GM23338 (cell line): ENCODE data around the gene POLR3G. TPM values are rescaled to one million over a fixed set of nuclear protein-coding genes. Genes with fewer than 3 reads are reported as not detected.

Experiments used
- ATAC-seq: fragments of 200-7000 bp; cut with Tn5 transposase; 3 replicates; pipeline ENCODE4 v1.9.1; 2020
- DNase-seq: peaks from one replicate; pipeline ENCODE4 v3.0.0-alpha.2; 2015; ENCODE audit warnings: low spot score
- H2AFZ ChIP-seq: fragments of 200-600 bp; sonication (generic); 2 replicates; pipeline ENCODE4 v1.8.0; 2016; ENCODE audit warnings: antibody characterized with exemption, mild to moderate bottlenecking, moderate library complexity
- H3F3A ChIP-seq: fragments of 200-600 bp; sonication (generic); replicated peaks from 2 replicates; pipeline ENCODE4 v1.8.0; 2017; ENCODE audit warnings: antibody characterized with exemption, mixed run types, low read depth
- H3K27ac ChIP-seq: fragments of 200-600 bp; sonication (generic); 2 replicates; pipeline ENCODE4 v1.6.1; 2016; ENCODE audit warnings: low read depth
- H3K27me3 ChIP-seq: fragments of 200-600 bp; sonication (generic); 2 replicates; pipeline ENCODE4 v1.8.0; 2016; ENCODE audit warnings: mild to moderate bottlenecking, mixed run types, moderate library complexity; ENCODE audit not compliant: insufficient read depth
- H3K36me3 ChIP-seq: fragments of 200-600 bp; sonication (generic); 2 replicates; pipeline ENCODE4 v1.8.0; 2016; ENCODE audit warnings: mild to moderate bottlenecking; ENCODE audit not compliant: insufficient read depth
- H3K4me1 ChIP-seq: fragments of 200-600 bp; sonication (generic); 2 replicates; pipeline ENCODE4 v1.8.0; 2016; ENCODE audit warnings: mild to moderate bottlenecking, moderate library complexity; ENCODE audit not compliant: insufficient read depth
- H3K4me2 ChIP-seq: fragments of 200-600 bp; sonication (generic); 2 replicates; pipeline ENCODE4 v1.7.1; 2017; ENCODE audit warnings: mixed run types
- H3K4me3 ChIP-seq: fragments of 200-600 bp; sonication (generic); 2 replicates; pipeline ENCODE4 v1.6.1; 2016; ENCODE audit warnings: mixed run types
- H3K79me2 ChIP-seq: fragments of 200-600 bp; sonication (generic); replicated peaks from 2 replicates; pipeline ENCODE4 v1.8.0; 2017; ENCODE audit warnings: mild to moderate bottlenecking; ENCODE audit not compliant: insufficient read depth
- H3K9me2 ChIP-seq: fragments of 200-600 bp; sonication (generic); 2 replicates; pipeline ENCODE4 v1.8.0; 2017; ENCODE audit not compliant: insufficient read depth
- H4K20me1 ChIP-seq: fragments of 200-600 bp; sonication (generic); replicated peaks from 2 replicates; pipeline ENCODE4 v1.8.0; 2017; ENCODE audit warnings: mild to moderate bottlenecking; ENCODE audit not compliant: insufficient read depth
- H3K27ac Mint-ChIP-seq: 2 replicates; pipeline ENCODE4 v1.8.0; 2020; ENCODE audit warnings: inconsistent platforms, mild to moderate bottlenecking, moderate library complexity, mixed read lengths
- H3K27me3 Mint-ChIP-seq: 3 replicates; pipeline ENCODE4 v1.8.0; 2022; ENCODE audit warnings: low read depth, mild to moderate bottlenecking, moderate library complexity, mixed read lengths, inconsistent platforms; ENCODE audit not compliant: insufficient read depth, poor library complexity
- H3K36me3 Mint-ChIP-seq: 3 replicates; pipeline ENCODE4 v1.8.0; 2021; ENCODE audit warnings: low read depth, mild to moderate bottlenecking, inconsistent platforms, moderate library complexity, mixed read lengths
- H3K4me1 Mint-ChIP-seq: 3 replicates; pipeline ENCODE4 v1.8.0; 2020; ENCODE audit warnings: mild to moderate bottlenecking, inconsistent platforms, mixed read lengths
- H3K4me3 Mint-ChIP-seq: 3 replicates; pipeline ENCODE4 v1.8.0; 2021; ENCODE audit warnings: moderate library complexity, mild to moderate bottlenecking, inconsistent platforms, mixed read lengths
- H3K9me3 Mint-ChIP-seq: 3 replicates; pipeline ENCODE4 v1.8.0; 2020; ENCODE audit warnings: moderate library complexity, mild to moderate bottlenecking, inconsistent platforms, mixed read lengths
- CREB1 ChIP-seq: fragments of 250-450 bp; sonication (Bioruptor Pico); IDR thresholded peaks from 2 replicates; pipeline ENCODE4 v1.5.0; 2020; ENCODE audit warnings: low read depth, mild to moderate bottlenecking, moderate library complexity
- CTCF ChIP-seq, 2 experiments: fragments of 200-600 bp in 1 of 2; sonication (generic) in 1 of 2; conservative IDR thresholded peaks; 2 replicates each; pipeline versions ENCODE4 v1.5.1 to v1.6.1; 2016 to 2017; ENCODE audit warnings: antibody characterized with exemption in 2 of 2, low read depth in 2 of 2, mild to moderate bottlenecking in 2 of 2, moderate library complexity in 1 of 2
- ETS1 ChIP-seq: IDR thresholded peaks from 2 replicates; pipeline ENCODE4 v1.6.1; 2016; ENCODE audit warnings: antibody characterized with exemption
- EZH2 ChIP-seq: fragments of 200-600 bp; sonication (generic); IDR thresholded peaks from one replicate; pipeline ENCODE4 v1.8.0; 2017; ENCODE audit warnings: antibody characterized with exemption, mild to moderate bottlenecking, low read depth; ENCODE audit not compliant: unreplicated experiment
- EZH2phosphoT487 ChIP-seq: fragments of 200-600 bp; sonication (generic); IDR thresholded peaks from one replicate; pipeline ENCODE4 v1.8.1; 2018; ENCODE audit warnings: antibody characterized with exemption; ENCODE audit not compliant: unreplicated experiment
- JUNB ChIP-seq: IDR thresholded peaks from one replicate; pipeline ENCODE4 v1.6.1; 2016; ENCODE audit warnings: antibody characterized with exemption; ENCODE audit not compliant: unreplicated experiment
- NANOG ChIP-seq: IDR thresholded peaks from 2 replicates; pipeline ENCODE4 v1.6.1; 2016; ENCODE audit warnings: antibody characterized with exemption, borderline replicate concordance
- POLR2AphosphoS5 ChIP-seq: IDR thresholded peaks from 2 replicates; pipeline ENCODE4 v1.6.1; 2016; ENCODE audit warnings: antibody characterized with exemption, low read depth
- REST ChIP-seq: IDR thresholded peaks from one replicate; pipeline ENCODE4 v1.6.1; 2018; ENCODE audit warnings: antibody characterized with exemption; ENCODE audit not compliant: unreplicated experiment
- STAT1 ChIP-seq: IDR thresholded peaks from one replicate; pipeline ENCODE4 v1.6.1; 2016; ENCODE audit warnings: antibody characterized with exemption; ENCODE audit not compliant: unreplicated experiment
- ZNF114 ChIP-seq: fragments of 250-450 bp; sonication (Bioruptor Pico); IDR thresholded peaks from 2 replicates; pipeline ENCODE4 v1.5.0; 2020; ENCODE audit warnings: mild to moderate bottlenecking, moderate library complexity
- ZNF331 ChIP-seq: fragments of 250-450 bp; sonication (Bioruptor Pico); IDR thresholded peaks from 2 replicates; pipeline ENCODE4 v1.5.0; 2020; ENCODE audit warnings: low read depth, mild to moderate bottlenecking, moderate library complexity
- ZNF462 ChIP-seq: fragments of 250-450 bp; sonication (Bioruptor Pico); IDR thresholded peaks from 2 replicates; pipeline ENCODE4 v1.5.0; 2020; ENCODE audit warnings: mild to moderate bottlenecking, moderate library complexity
- polyA plus RNA-seq: library from polyadenylated mRNA; unstranded; fragments of >200 nt; fragmentation: Nextera tagmentation; extraction: Ambion mirVana; gene quantifications from 2 replicates; pipeline ENCODE4 v1.2.1, GENCODE V29; 2016
- total RNA-seq: library from RNA; depleted of rRNA; stranded (reverse); fragments of >200 nt; shearing (Covaris generic); gene quantifications from 2 replicates; pipeline ENCODE4 v1.2.3, GENCODE V29; 2014

POLR3G gene
- total and polyA plus RNA-seq, 2 experiments from 2014 or later: 147 to 376 TPM

- peaks cover 43% of the 10 kb centered on the region for H3K4me1 Mint-ChIP-seq
Observed at GRCh38 chr5:90548069-90548593, 73.5 kb downstream of the POLR3G start.

More at GRCh38 chr5:90548069-90548593, 73.5 kb downstream of the POLR3G start:
- H3K27me3 Mint-ChIP-seq: peaks cover 5% of the 10 kb centered on the region
- H3K36me3 Mint-ChIP-seq: no peaks in the 10 kb centered on the region
- Histone ChIP-seq H3K9me2 (peaks cover 8% of the 10 kb centered on the region; the same call in 1 of the 2 replicates), H3K4me2 (0 out of 2 replicates have a peak overlapping the region, but pooled peaks have one; percentile 30), H3F3A (no peaks in the 10 kb centered on the region), H3K27me3 (no peaks in the 10 kb centered on the region), H3K79me2 (no peaks in the 10 kb centered on the region), H4K20me1 (no peaks in the 10 kb centered on the region), H3K36me3 (no peaks in the 10 kb centered on the region), H3K27ac (no peak overlapping the region), H3K4me3 (no peak overlapping the region), H3K4me1 (peaks cover 44% of the 10 kb centered on the region), H2AFZ (no peak overlapping the region)
- no peak for TF ChIP-seq REST
- no peak for TF ChIP-seq EZH2
- TF ChIP-seq ZNF462 (CRISPR knock-in tag): no peak
- TF ChIP-seq STAT1: no peak
- no peak for TF ChIP-seq ETS1
- no peak for TF ChIP-seq JUNB
- TF ChIP-seq POLR2AphosphoS5: no peak
- no peak for TF ChIP-seq CTCF (conservative IDR thresholded peaks at IDR 0.05; ENCODE audit: low read depth in 2 of 2)
- TF ChIP-seq ZNF331 (CRISPR knock-in tag): no peak
- TF ChIP-seq NANOG: no peak
- TF ChIP-seq EZH2phosphoT487: no peak
- no peak for TF ChIP-seq ZNF114 (CRISPR knock-in tag)
- no peak for TF ChIP-seq CREB1 (CRISPR knock-in tag)
- DNase-seq (peak; percentile 32), ATAC-seq (no peak)
- H3K9me3 Mint-ChIP-seq: no peaks in the 10 kb centered on the region
- H3K27ac Mint-ChIP-seq: no peak overlapping the region
- H3K4me3 Mint-ChIP-seq: no peak overlapping the region
